IMR-90 (cell line): ENCODE results near the gene ZNF232. TPM values are rescaled to one million over a fixed set of nuclear protein-coding genes. Genes with fewer than 3 reads are reported as not detected.
"Not testable (repeated sequence)": the region's sequence is repeated elsewhere in the genome, so short reads cannot be mapped to it uniquely, and the experiment has no call there.

Experiments used
- ATAC-seq: fragments of 200-7000 bp; cut with Tn5 transposase; 2 replicates; pipeline ENCODE4 v1.9.1; 2020; ENCODE audit warnings: low read depth, mild to moderate bottlenecking, moderate library complexity
- BruUV-seq: library from RNA; stranded (reverse); fragments of 400-500 nt; replicated peaks from 2 replicates; lab custom pipeline; 2021; lab: Mats Ljungman, UMichigan
- CTCF ChIA-PET: fragments of 300-600 bp; formaldehyde crosslinking; extraction: SDS; loops from one replicate; lab custom pipeline; 2021; ENCODE audit warnings: antibody characterized with exemption; lab: Yijun Ruan, JAX
- POLR2A ChIA-PET: fragments of 300-600 bp; sonication (Branson Sonifier 250); formaldehyde crosslinking; loops from one replicate; lab custom pipeline; 2022; ENCODE audit warnings: antibody characterized with exemption; ENCODE audit not compliant: unreplicated experiment; lab: Charles Lee
- DNase-seq: peaks from one replicate; pipeline ENCODE4 v3.0.0; 2013
- H2AFZ ChIP-seq: replicated peaks from 2 replicates; pipeline ENCODE3; 2013; ENCODE audit warnings: low read length, mild to moderate bottlenecking; ENCODE audit not compliant: poor library complexity
- H2AK5ac ChIP-seq: 2 replicates; pipeline ENCODE4 v1.6.1; 2013; ENCODE audit warnings: low read depth, low read length, inconsistent platforms
- H2AK9ac ChIP-seq: replicated peaks from 2 replicates; pipeline ENCODE3; 2013; ENCODE audit warnings: mild to moderate bottlenecking, low read depth, low read length, moderate library complexity; ENCODE audit not compliant: poor library complexity
- H2BK120ac ChIP-seq: 2 replicates; pipeline ENCODE4 v1.6.1; 2013; ENCODE audit warnings: low read depth, low read length, inconsistent platforms
- H2BK15ac ChIP-seq: 3 replicates; pipeline ENCODE4 v1.6.1; 2013; ENCODE audit warnings: low read depth, low read length, inconsistent platforms
- H2BK20ac ChIP-seq: 2 replicates; pipeline ENCODE4 v1.6.1; 2013; ENCODE audit warnings: low read depth, mild to moderate bottlenecking, inconsistent platforms, low read length, moderate library complexity
- H2BK5ac ChIP-seq: 2 replicates; pipeline ENCODE4 v1.6.1; 2013; ENCODE audit warnings: mild to moderate bottlenecking, low read depth, low read length, inconsistent platforms; ENCODE audit not compliant: poor library complexity, severe bottlenecking
- H3K14ac ChIP-seq: replicated peaks from 2 replicates; pipeline ENCODE4 v1.6.1; 2013; ENCODE audit warnings: low read depth, low read length, inconsistent platforms
- H3K18ac ChIP-seq: 2 replicates; pipeline ENCODE4 v1.6.1; 2013; ENCODE audit warnings: low read depth, low read length, control low read depth
- H3K23ac ChIP-seq: 2 replicates; pipeline ENCODE4 v1.6.1; 2013; ENCODE audit warnings: low read depth, low read length, inconsistent platforms
- H3K27ac ChIP-seq: 2 replicates; pipeline ENCODE4 v1.5.1; 2013; ENCODE audit warnings: mild to moderate bottlenecking, control low read depth, low read length; ENCODE audit not compliant: insufficient read depth
- H3K27me3 ChIP-seq: 2 replicates; pipeline ENCODE4 v1.6.1; 2013; ENCODE audit warnings: low read length; ENCODE audit not compliant: control insufficient read depth, insufficient read depth
- H3K36me3 ChIP-seq: 2 replicates; pipeline ENCODE4 v1.6.1; 2013; ENCODE audit warnings: low read length, mixed read lengths; ENCODE audit not compliant: control insufficient read depth, insufficient read depth
- H3K4ac ChIP-seq: 2 replicates; pipeline ENCODE4 v1.6.1; 2013; ENCODE audit warnings: low read depth, low read length, inconsistent platforms
- H3K4me1 ChIP-seq: 2 replicates; pipeline ENCODE4 v1.6.1; 2013; ENCODE audit warnings: low read length, mixed read lengths; ENCODE audit not compliant: control insufficient read depth, insufficient read depth
- H3K4me2 ChIP-seq: 2 replicates; pipeline ENCODE4 v1.6.1; 2013; ENCODE audit warnings: low read depth, mild to moderate bottlenecking, control low read depth, low read length, moderate library complexity
- H3K4me3 ChIP-seq: 2 replicates; pipeline ENCODE4 v1.5.1; 2013; ENCODE audit warnings: low read depth, mild to moderate bottlenecking, control low read depth, low read length, moderate library complexity; ENCODE audit not compliant: insufficient read depth
- H3K56ac ChIP-seq: 2 replicates; pipeline ENCODE4 v1.6.1; 2013; ENCODE audit warnings: low read length, inconsistent platforms; ENCODE audit not compliant: insufficient read depth; ENCODE audit errors: extremely low read depth
- H3K79me1 ChIP-seq, 2 experiments: 2 replicates each; pipeline ENCODE4 v1.6.1; 2013; ENCODE audit warnings: low read length in 2 of 2, inconsistent platforms in 1 of 2, low read depth in 1 of 2
- H3K9ac ChIP-seq: 2 replicates; pipeline ENCODE4 v1.6.1; 2013; ENCODE audit warnings: low read depth, low read length, control low read depth
- H3K9me1 ChIP-seq: 2 replicates; pipeline ENCODE4 v1.6.1; 2013; ENCODE audit warnings: low read length, inconsistent platforms; ENCODE audit not compliant: insufficient read depth
- H3K9me3 ChIP-seq: 2 replicates; pipeline ENCODE4 v1.6.1; 2013; ENCODE audit warnings: low read length; ENCODE audit not compliant: control insufficient read depth, insufficient read depth
- H4K20me1 ChIP-seq: 2 replicates; pipeline ENCODE4 v1.6.1; 2013; ENCODE audit warnings: low read length, inconsistent platforms; ENCODE audit not compliant: insufficient read depth
- H4K5ac ChIP-seq: 2 replicates; pipeline ENCODE4 v1.6.1; 2013; ENCODE audit warnings: mild to moderate bottlenecking, low read depth, low read length, control low read depth
- H4K8ac ChIP-seq, 2 experiments: 2 replicates each; pipeline ENCODE4 v1.6.1; 2013; ENCODE audit warnings: low read depth in 2 of 2, low read length in 2 of 2, control low read depth in 1 of 2, inconsistent platforms in 1 of 2
- H4K91ac ChIP-seq: 2 replicates; pipeline ENCODE4 v1.6.1; 2013; ENCODE audit warnings: low read depth, low read length, inconsistent platforms; ENCODE audit not compliant: insufficient read depth
- BHLHE40 ChIP-seq: fragments of 150-350 bp; IDR thresholded peaks from 2 replicates; pipeline ENCODE4 v1.6.1; 2016; ENCODE audit warnings: mild to moderate bottlenecking, low read depth, low read length
- CHD1 ChIP-seq: IDR thresholded peaks from 2 replicates; pipeline ENCODE4 v1.6.1; 2012; ENCODE audit warnings: low read depth, low read length, improper control_type of control experiment
- FOS ChIP-seq: fragments of 150-350 bp; IDR thresholded peaks from 2 replicates; pipeline ENCODE4 v1.6.1; 2016; ENCODE audit warnings: low read depth, low read length
- MAZ ChIP-seq: IDR thresholded peaks from 2 replicates; pipeline ENCODE4 v1.6.1; 2012; ENCODE audit warnings: low read depth, mild to moderate bottlenecking, low read length, improper control_type of control experiment, moderate library complexity, borderline replicate concordance
- POLR2A ChIP-seq: IDR thresholded peaks from 2 replicates; pipeline ENCODE4 v1.6.1; 2012; ENCODE audit warnings: mild to moderate bottlenecking, low read depth, low read length
- WGBS, 2 experiments: methylation state at CpG; one replicate each; pipeline versions ENCODE4 v1.1.5 to v1.1.7; 2013; ENCODE audit warnings: missing lambda C conversion rate in 2 of 2; ENCODE audit not compliant: insufficient read length in 1 of 2; ENCODE audit errors: extremely low coverage in 2 of 2; 5-methylcytosine and 5-hydroxymethylcytosine counted together
- dilution Hi-C: fragments of 300-500 bp; cut with HindIII; formaldehyde crosslinking; loops from one replicate; pipeline ENCODE4 v1.14.3; 2018; ENCODE audit warnings: low sequenced_read_pairs; ENCODE audit not compliant: unreplicated experiment
- in situ Hi-C: fragments of 300-500 bp; cut with MboI; formaldehyde crosslinking; loops from 3 replicates; pipeline ENCODE4 v1.14.3; 2019; ENCODE audit warnings: low sequenced_read_pairs, inconsistent platforms, mixed read lengths
- intact Hi-C: fragments of 100-400 bp; cut with micrococcal nuclease; formaldehyde crosslinking; loops from 2 replicates; pipeline ENCODE4 v1.10.0; 2022
- polyA plus RNA-seq, 3 experiments: library from polyadenylated mRNA; depleted of rRNA; stranded (reverse); fragments of >200 nt; gene quantifications; 2 replicates each; pipeline ENCODE4 v1.2.3, GENCODE V29; 2012; ENCODE audit warnings: low replicate concordance in 1 of 3
- total RNA-seq: library from RNA; depleted of rRNA; stranded (reverse); fragments of >200 nt; gene quantifications from 2 replicates; pipeline ENCODE4 v1.2.3, GENCODE V29; 2012

ZNF232 gene
- total and polyA plus RNA-seq, 2 of the 4 experiments (the other 2 are of a cell fraction): 3.2 to 6.5 TPM

- DNase-seq: no peak
- Histone ChIP-seq H3K9me1 (no peaks in the 10 kb centered on the region), H3K4me1 (no peaks in the 10 kb centered on the region), H2BK5ac (no peak overlapping the region), H3K56ac (no peak overlapping the region), H2BK120ac (no peak overlapping the region), H2BK20ac (no peak overlapping the region), H2BK15ac (no peak overlapping the region), H3K9ac (no peak overlapping the region), H3K79me1 (no peaks in the 10 kb centered on the region), H4K91ac (no peak overlapping the region), H3K4me2 (no peak overlapping the region), H3K27me3 (peaks cover 14% of the 10 kb centered on the region), H4K20me1 (no peaks in the 10 kb centered on the region), H3K14ac (no peak overlapping the region), H2AFZ (no peak overlapping the region), H4K5ac (no peak overlapping the region), H3K27ac (no peak overlapping the region), H3K36me3 (no peaks in the 10 kb centered on the region), H3K9me3 (no peaks in the 10 kb centered on the region), H3K18ac (no peak overlapping the region), H3K4ac (no peak overlapping the region), H4K8ac (no peak overlapping the region), H3K23ac (no peak overlapping the region), H3K4me3 (no peak overlapping the region), H2AK9ac (no peak overlapping the region), H2AK5ac (no peak overlapping the region)
- in situ Hi-C loops (no loop called here), dilution Hi-C loops (no loop called here), intact Hi-C loops (no loop called here)
- POLR2A ChIA-PET: no interaction called here
- no TSS peak for BruUV-seq
- WGBS, 2 experiments: 77% methylated on average over 7 of the region's 11 CpGs; no CpG with 5 or more reads in 1 of the 2 experiments
- CTCF ChIA-PET: no interaction called here
- no peak for ATAC-seq
- TF ChIP-seq CHD1 (no peak), BHLHE40 (no peak), POLR2A (no peak), FOS (no peak), MAZ (no peak)
These were observed 17.3 kb upstream of the ZNF232 start for GRCh38 chr17:5128905-5129535.

GRCh38 chr17:5128387-5128786 lies 16.7 kb upstream of the ZNF232 start:
- H2AFZ ChIP-seq, H4K91ac ChIP-seq, H3K4ac ChIP-seq, in situ Hi-C loops, dilution Hi-C loops, POLR2A ChIA-PET, H4K20me1 ChIP-seq, H3K9ac ChIP-seq, H3K4me2 ChIP-seq, H2BK20ac ChIP-seq, H3K9me1 ChIP-seq, H3K14ac ChIP-seq, H2BK120ac ChIP-seq, CTCF ChIA-PET, H3K36me3 ChIP-seq, H2AK9ac ChIP-seq, H3K18ac ChIP-seq, H3K23ac ChIP-seq, H3K9me3 ChIP-seq, ATAC-seq, H3K79me1 ChIP-seq, H2BK15ac ChIP-seq, H3K4me3 ChIP-seq, H3K56ac ChIP-seq, intact Hi-C loops, DNase-seq, H2BK5ac ChIP-seq, H4K8ac ChIP-seq, H3K27ac ChIP-seq, H4K5ac ChIP-seq, H3K4me1 ChIP-seq, H2AK5ac ChIP-seq, BruUV-seq: not testable (repeated sequence)
- WGBS, 2 experiments: 67% methylated on average over 4 of the region's 8 CpGs; no CpG with 5 or more reads in 1 of the 2 experiments
- H3K27me3 ChIP-seq: peaks cover 17% of the 10 kb centered on the region
